HepG2 (cell line): Measurements from ENCODE around the gene RSF1. TPM values are rescaled to one million over a fixed set of nuclear protein-coding genes. Genes with fewer than 3 reads are reported as not detected.

Experiments
- MAZ ChIP-seq, 2 experiments: sonication (generic) in 1 of 2; formaldehyde crosslinking in 1 of 2; IDR thresholded peaks; 2 replicates each; pipeline versions ENCODE4 v1.5.0 to v1.6.1; 2012 to 2020; ENCODE audit warnings: low read depth in 2 of 2, mild to moderate bottlenecking in 2 of 2, borderline replicate concordance in 1 of 2, improper control_type of control experiment in 1 of 2, low read length in 1 of 2, missing genetic modification reagents in 1 of 2, moderate library complexity in 1 of 2
- POLR2AphosphoS5 ChIP-seq: IDR thresholded peaks from 2 replicates; pipeline ENCODE4 v1.6.1; 2012; ENCODE audit warnings: low read depth, low read length
- SP5 ChIP-seq: IDR thresholded peaks from 2 replicates; pipeline ENCODE4 v1.6.1; 2016; ENCODE audit warnings: low read depth, borderline replicate concordance
- ZFP1 ChIP-seq: IDR thresholded peaks from 2 replicates; pipeline ENCODE4 v1.6.1; 2016
- ZNF605 ChIP-seq: sonication (generic); formaldehyde crosslinking; IDR thresholded peaks from 2 replicates; pipeline ENCODE4 v1.8.0; 2022; ENCODE audit warnings: mild to moderate bottlenecking, missing genetic modification reagents
- ZNF724P ChIP-seq: sonication (generic); formaldehyde crosslinking; IDR thresholded peaks from 2 replicates; pipeline ENCODE4 v1.8.0; 2022; ENCODE audit warnings: missing genetic modification reagents, borderline replicate concordance
- ZNF788 ChIP-seq: sonication (generic); formaldehyde crosslinking; IDR thresholded peaks from 2 replicates; pipeline ENCODE4 v1.5.0; 2020; ENCODE audit warnings: mild to moderate bottlenecking, missing genetic modification reagents, borderline replicate concordance
- polyA plus RNA-seq, 8 experiments: library from polyadenylated mRNA; depleted of rRNA in 3 of 8; stranded (reverse) in 7 of 8; unstranded in 1 of 8; fragments of >200 nt; fragmentation: Illumina TruSeq in 4 of 8; extraction: Trizol in 4 of 8; gene quantifications; 2 replicates each; pipeline versions ENCODE4 v1.2.1 to v1.2.3, GENCODE V29; 2011 to 2016; ENCODE audit warnings: low read depth in 4 of 8, missing spikeins in 1 of 8, mixed read lengths in 1 of 8; ENCODE audit not compliant: insufficient read depth in 1 of 8
- total RNA-seq, 5 experiments: library from RNA; depleted of rRNA; stranded (reverse); fragments of >200 nt; fragmentation: Illumina TruSeq; extraction: Trizol; gene quantifications; 2 replicates each; pipeline ENCODE4 v1.2.3, GENCODE V29; 2016; ENCODE audit warnings: low read depth in 1 of 5
- TF ChIP-seq, protein P1 (sequence below): sonication (generic); formaldehyde crosslinking; IDR thresholded peaks from 2 replicates; pipeline ENCODE4 v1.4.0; 2020; ENCODE audit warnings: missing genetic modification reagents, borderline replicate concordance

The RSF1 gene
- total and polyA plus RNA-seq, 2 of the 13 experiments (the other 11 are each of a cell fraction or from before 2014, with no cell fraction given): 15.5 to 33.1 TPM

GRCh38 chr11:77821349-77821851, 878 bp upstream of the RSF1 start (continued):
- TF ChIP-seq, protein P1, sequence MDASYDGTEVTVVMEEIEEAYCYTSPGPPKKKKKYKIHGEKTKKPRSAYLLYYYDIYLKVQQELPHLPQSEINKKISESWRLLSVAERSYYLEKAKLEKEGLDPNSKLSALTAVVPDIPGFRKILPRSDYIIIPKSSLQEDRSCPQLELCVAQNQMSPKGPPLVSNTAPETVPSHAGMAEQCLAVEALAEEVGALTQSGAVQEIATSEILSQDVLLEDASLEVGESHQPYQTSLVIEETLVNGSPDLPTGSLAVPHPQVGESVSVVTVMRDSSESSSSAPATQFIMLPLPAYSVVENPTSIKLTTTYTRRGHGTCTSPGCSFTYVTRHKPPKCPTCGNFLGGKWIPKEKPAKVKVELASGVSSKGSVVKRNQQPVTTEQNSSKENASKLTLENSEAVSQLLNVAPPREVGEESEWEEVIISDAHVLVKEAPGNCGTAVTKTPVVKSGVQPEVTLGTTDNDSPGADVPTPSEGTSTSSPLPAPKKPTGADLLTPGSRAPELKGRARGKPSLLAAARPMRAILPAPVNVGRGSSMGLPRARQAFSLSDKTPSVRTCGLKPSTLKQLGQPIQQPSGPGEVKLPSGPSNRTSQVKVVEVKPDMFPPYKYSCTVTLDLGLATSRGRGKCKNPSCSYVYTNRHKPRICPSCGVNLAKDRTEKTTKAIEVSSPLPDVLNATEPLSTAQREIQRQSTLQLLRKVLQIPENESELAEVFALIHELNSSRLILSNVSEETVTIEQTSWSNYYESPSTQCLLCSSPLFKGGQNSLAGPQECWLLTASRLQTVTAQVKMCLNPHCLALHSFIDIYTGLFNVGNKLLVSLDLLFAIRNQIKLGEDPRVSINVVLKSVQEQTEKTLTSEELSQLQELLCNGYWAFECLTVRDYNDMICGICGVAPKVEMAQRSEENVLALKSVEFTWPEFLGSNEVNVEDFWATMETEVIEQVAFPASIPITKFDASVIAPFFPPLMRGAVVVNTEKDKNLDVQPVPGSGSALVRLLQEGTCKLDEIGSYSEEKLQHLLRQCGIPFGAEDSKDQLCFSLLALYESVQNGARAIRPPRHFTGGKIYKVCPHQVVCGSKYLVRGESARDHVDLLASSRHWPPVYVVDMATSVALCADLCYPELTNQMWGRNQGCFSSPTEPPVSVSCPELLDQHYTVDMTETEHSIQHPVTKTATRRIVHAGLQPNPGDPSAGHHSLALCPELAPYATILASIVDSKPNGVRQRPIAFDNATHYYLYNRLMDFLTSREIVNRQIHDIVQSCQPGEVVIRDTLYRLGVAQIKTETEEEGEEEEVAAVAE (CRISPR knock-in tag): no peak
- no peak; the same call in 1 of the 2 replicates for TF ChIP-seq ZNF788 (CRISPR knock-in tag)
- no peak for TF ChIP-seq SP5
- no peak for TF ChIP-seq ZFP1 (CRISPR knock-in tag)
- TF ChIP-seq MAZ (IDR thresholded peaks at IDR 0.05; ENCODE audit: borderline replicate concordance, low read depth, low read length): no peak
- no peak for TF ChIP-seq MAZ (CRISPR knock-in tag; IDR thresholded peaks at IDR 0.05; ENCODE audit: low read depth)
- 0 out of 2 replicates have a peak, but pooled peaks have one; percentile 5 for TF ChIP-seq ZNF605
- TF ChIP-seq POLR2AphosphoS5: no peak
- no peak for TF ChIP-seq ZNF724P (CRISPR knock-in tag)
